Tibial nerve (tissue), 3 donors: ENCODE results near the gene ROM1.

Source experiments
- POLR2A ChIP-seq, 2 donors: fragments of 450-650 bp; IDR thresholded peaks; one replicate each; pipeline ENCODE4 v1.6.1; 2017; ENCODE audit warnings: antibody characterized with exemption in 2 of 2, mild to moderate bottlenecking in 2 of 2, moderate library complexity in 2 of 2
- TF ChIP-seq, protein P1 (sequence below), 5 experiments: fragments of 200-600 bp in 3 of 5; fragments of 450-650 bp in 2 of 5; sonication (generic) in 3 of 5; IDR thresholded peaks; one replicate each; pipeline ENCODE4 v1.5.1; 2016 to 2019; ENCODE audit warnings: antibody characterized with exemption in 5 of 5, mild to moderate bottlenecking in 3 of 5, moderate library complexity in 2 of 5

DNA sequence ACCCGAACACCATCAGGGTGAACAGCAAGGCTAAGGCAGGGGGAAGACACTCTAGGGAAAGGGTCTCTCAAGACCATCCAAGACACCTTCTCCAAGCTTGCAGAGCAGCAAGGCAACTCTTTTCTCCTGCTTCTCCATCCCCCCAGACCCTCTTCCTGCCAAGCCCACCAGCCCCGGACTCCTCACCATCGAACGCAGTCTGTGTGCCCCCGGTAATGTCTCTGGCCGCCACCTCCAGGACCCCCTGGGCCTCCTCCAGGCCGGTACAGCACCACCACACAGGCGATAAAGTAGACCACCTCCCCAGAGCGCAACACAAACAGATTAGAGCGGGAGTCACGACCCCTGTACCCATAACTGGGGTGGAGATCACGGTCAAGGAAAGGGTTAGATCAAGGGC is 4.3 kb upstream of the ROM1 start:
- TF ChIP-seq, protein P1, sequence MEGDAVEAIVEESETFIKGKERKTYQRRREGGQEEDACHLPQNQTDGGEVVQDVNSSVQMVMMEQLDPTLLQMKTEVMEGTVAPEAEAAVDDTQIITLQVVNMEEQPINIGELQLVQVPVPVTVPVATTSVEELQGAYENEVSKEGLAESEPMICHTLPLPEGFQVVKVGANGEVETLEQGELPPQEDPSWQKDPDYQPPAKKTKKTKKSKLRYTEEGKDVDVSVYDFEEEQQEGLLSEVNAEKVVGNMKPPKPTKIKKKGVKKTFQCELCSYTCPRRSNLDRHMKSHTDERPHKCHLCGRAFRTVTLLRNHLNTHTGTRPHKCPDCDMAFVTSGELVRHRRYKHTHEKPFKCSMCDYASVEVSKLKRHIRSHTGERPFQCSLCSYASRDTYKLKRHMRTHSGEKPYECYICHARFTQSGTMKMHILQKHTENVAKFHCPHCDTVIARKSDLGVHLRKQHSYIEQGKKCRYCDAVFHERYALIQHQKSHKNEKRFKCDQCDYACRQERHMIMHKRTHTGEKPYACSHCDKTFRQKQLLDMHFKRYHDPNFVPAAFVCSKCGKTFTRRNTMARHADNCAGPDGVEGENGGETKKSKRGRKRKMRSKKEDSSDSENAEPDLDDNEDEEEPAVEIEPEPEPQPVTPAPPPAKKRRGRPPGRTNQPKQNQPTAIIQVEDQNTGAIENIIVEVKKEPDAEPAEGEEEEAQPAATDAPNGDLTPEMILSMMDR (IDR thresholded peaks at IDR 0.05) = no peak
- no peak for TF ChIP-seq POLR2A (IDR thresholded peaks at IDR 0.05)
